Measurements from ENCODE around the gene PLPP7.
"Not testable (repeated sequence)": the region's sequence is repeated elsewhere in the genome, so short reads cannot be mapped to it uniquely, and the experiment has no call there.

The PLPP7 gene

GRCh38 chr9:131266266-131267229 lies 23.0 kb upstream of the PLPP7 start:
- no peak for DNase-seq (ENCODE audit: low read depth in 2 of 2)

- no peak for DNase-seq (ENCODE audit: low read depth in 2 of 2)
Observed at GRCh38 chr9:131270171-131271015, 19.1 kb upstream of the PLPP7 start.

- not testable (repeated sequence) for DNase-seq (ENCODE audit: low read depth in 2 of 2)
Observed at GRCh38 chr9:131271016-131271273, 18.6 kb upstream of the PLPP7 start.

- DNase-seq (ENCODE audit: low read depth in 2 of 2): no peak
Observed at GRCh38 chr9:131271506-131271931, 18.0 kb upstream of the PLPP7 start.

- no peak for DNase-seq (ENCODE audit: low read depth in 2 of 2)
Observed at GRCh38 chr9:131272212-131272611, 17.3 kb upstream of the PLPP7 start.

GRCh38 chr9:131273146-131273855 lies 16.2 kb upstream of the PLPP7 start:
- DNase-seq (ENCODE audit: low read depth in 2 of 2): no peak

- no peak for DNase-seq (ENCODE audit: low read depth in 2 of 2)
Observed at GRCh38 chr9:131273856-131274673, 15.5 kb upstream of the PLPP7 start.

- DNase-seq (ENCODE audit: low read depth in 2 of 2): no peak
Observed at GRCh38 chr9:131274674-131275331, 14.7 kb upstream of the PLPP7 start.

- DNase-seq (ENCODE audit: low read depth in 2 of 2): no peak
Observed at GRCh38 chr9:131275332-131276093, 14.0 kb upstream of the PLPP7 start.

GRCh38 chr9:131276094-131276888 lies 13.2 kb upstream of the PLPP7 start, which contains the start of gene FAM78A:
FAM78A (minus strand) TSS chr9:131276510; CDS start chr9:131276179, 331 bp downstream.
- DNase-seq (ENCODE audit: low read depth in 2 of 2): no peak

GRCh38 chr9:131276891-131277286 lies 12.6 kb upstream of the PLPP7 start:
- no peak for DNase-seq (ENCODE audit: low read depth in 2 of 2)

- no peak for DNase-seq (ENCODE audit: low read depth in 2 of 2)
Observed at GRCh38 chr9:131277287-131277909, 12.1 kb upstream of the PLPP7 start.

- peak; percentile 42 for DNase-seq (ENCODE audit: low read depth in 2 of 2)
Observed at GRCh38 chr9:131277910-131278701, 11.4 kb upstream of the PLPP7 start.

- DNase-seq (ENCODE audit: low read depth in 2 of 2): no peak
Observed at GRCh38 chr9:131278702-131279111, 10.8 kb upstream of the PLPP7 start.

- DNase-seq (ENCODE audit: low read depth in 2 of 2): no peak
Observed at GRCh38 chr9:131279196-131279862, 10.2 kb upstream of the PLPP7 start.

- no peak for DNase-seq (ENCODE audit: low read depth in 2 of 2)
Observed at GRCh38 chr9:131279863-131280570, 9.5 kb upstream of the PLPP7 start.

- DNase-seq (ENCODE audit: low read depth in 2 of 2): no peak
Observed at GRCh38 chr9:131280660-131281059, 8.9 kb upstream of the PLPP7 start.
